Endothelial cell of umbilical vein (primary cell): Measurements from ENCODE around the gene ASTN1. TPM values are rescaled to one million over a fixed set of nuclear protein-coding genes. Genes with fewer than 3 reads are reported as not detected.
A peak's percentile ranks its signal among the peaks of the same experiment; 100 is the strongest.

ENCODE experiments used
- BruUV-seq: library from RNA; stranded (reverse); fragments of 400-500 nt; replicated peaks from 2 replicates; lab custom pipeline; 2021; lab: Mats Ljungman, UMichigan
- CTCF ChIA-PET: fragments of 300-600, 350-600 bp; sonication (Branson Sonifier 250); formaldehyde crosslinking; loops from one replicate; lab custom pipeline; 2021; ENCODE audit warnings: antibody characterized with exemption, inconsistent platforms; lab: Charles Lee
- POLR2A ChIA-PET: fragments of 300-600, 350-600 bp; sonication (Branson Sonifier 250); formaldehyde crosslinking; loops from one replicate; lab custom pipeline; 2021; ENCODE audit warnings: antibody characterized with exemption, inconsistent platforms; lab: Charles Lee
- DNase-seq: peaks from one replicate; pipeline ENCODE4 v3.0.0-alpha.2; 2011; ENCODE audit warnings: low read depth, low spot score
- FAIRE-seq: peaks from 2 replicates; lab custom pipeline; 2011; peaks lifted over from hg19 to GRCh38; lab: Jason Lieb, UNC
- H2AFZ ChIP-seq: 2 replicates; pipeline ENCODE4 v1.6.0; 2012; ENCODE audit warnings: low read depth, low read length, control low read depth, inconsistent platforms
- H3K27ac ChIP-seq: 2 replicates; pipeline ENCODE4 v1.5.1; 2011; ENCODE audit warnings: low read depth, mild to moderate bottlenecking, control low read depth, low read length, moderate library complexity; ENCODE audit not compliant: insufficient read depth
- H3K27me3 ChIP-seq, 2 experiments: 2 replicates each; pipeline versions ENCODE4 v1.6.0 to v1.6.1; 2011; ENCODE audit warnings: low read length in 2 of 2, mixed read lengths in 1 of 2; ENCODE audit not compliant: control insufficient read depth in 2 of 2, insufficient read depth in 2 of 2
- H3K36me3 ChIP-seq, 2 experiments: 2 replicates in 1 of 2; 3 replicates in 1 of 2; pipeline ENCODE4 v1.5.1; 2011; ENCODE audit warnings: low read length in 2 of 2, mild to moderate bottlenecking in 1 of 2, moderate library complexity in 1 of 2; ENCODE audit not compliant: control insufficient read depth in 2 of 2, insufficient read depth in 2 of 2; ENCODE audit errors: extremely low read depth in 1 of 2
- H3K4me1 ChIP-seq: 3 replicates; pipeline ENCODE4 v1.5.1; 2011; ENCODE audit warnings: mild to moderate bottlenecking, low read length; ENCODE audit not compliant: control insufficient read depth, insufficient read depth; ENCODE audit errors: extremely low read depth
- H3K4me2 ChIP-seq: 2 replicates; pipeline ENCODE4 v1.6.1; 2011; ENCODE audit warnings: low read length, control low read depth, mixed read lengths; ENCODE audit not compliant: insufficient read depth
- H3K4me3 ChIP-seq, 3 experiments: fragments of 200-600 bp in 1 of 3; sonication (generic), shearing (Covaris generic) in 1 of 3; replicated peaks in 1 of 3; 2 replicates each; pipeline ENCODE4 v1.5.1; 2011 to 2016; ENCODE audit warnings: control low read depth in 3 of 3, low read length in 3 of 3, mild to moderate bottlenecking in 2 of 3, inconsistent platforms in 1 of 3, low read depth in 1 of 3, moderate library complexity in 1 of 3; ENCODE audit not compliant: insufficient read depth in 1 of 3
- H3K79me2 ChIP-seq: 2 replicates; pipeline ENCODE4 v1.6.0; 2012; ENCODE audit warnings: low read length, inconsistent platforms; ENCODE audit not compliant: control insufficient read depth, insufficient read depth
- H3K9ac ChIP-seq: replicated peaks from 2 replicates; pipeline ENCODE3; 2011; ENCODE audit warnings: low read length, control low read depth; ENCODE audit not compliant: insufficient read depth; ENCODE audit errors: extremely low read depth
- H3K9me1 ChIP-seq: replicated peaks from 3 replicates; pipeline ENCODE4 v1.6.0; 2011; ENCODE audit warnings: mild to moderate bottlenecking, low read length; ENCODE audit not compliant: control insufficient read depth, insufficient read depth; ENCODE audit errors: extremely low read depth
- H3K9me3 ChIP-seq: replicated peaks from 2 replicates; pipeline ENCODE4 v1.5.1; 2012; ENCODE audit warnings: low read length, inconsistent platforms; ENCODE audit not compliant: control insufficient read depth, insufficient read depth
- H4K20me1 ChIP-seq: replicated peaks from 2 replicates; pipeline ENCODE3; 2011; ENCODE audit warnings: mild to moderate bottlenecking, low read length; ENCODE audit not compliant: control insufficient read depth, insufficient read depth; ENCODE audit errors: extremely low read depth
- CTCF ChIP-seq, 2 donors: IDR thresholded peaks; 1 replicate in 1 of 2; 2 replicates in 1 of 2; pipeline ENCODE4 v1.5.1; 2011; ENCODE audit warnings: low read length in 2 of 2, mild to moderate bottlenecking in 2 of 2, moderate library complexity in 2 of 2, control low read depth in 1 of 2, inconsistent platforms in 1 of 2, low read depth in 1 of 2; ENCODE audit not compliant: insufficient read depth in 1 of 2; ENCODE audit errors: extremely low read depth in 1 of 2
- EZH2 ChIP-seq: IDR thresholded peaks from 2 replicates; pipeline ENCODE4 v1.6.1; 2012; ENCODE audit warnings: borderline replicate concordance, low read depth, mild to moderate bottlenecking, moderate library complexity, low read length, inconsistent platforms; ENCODE audit not compliant: severe bottlenecking
- FOS ChIP-seq: IDR thresholded peaks from 2 replicates; pipeline ENCODE4 v1.6.1; 2011; ENCODE audit warnings: mild to moderate bottlenecking, low read length, moderate library complexity, borderline replicate concordance; ENCODE audit not compliant: insufficient read depth
- GATA2 ChIP-seq: IDR thresholded peaks from 2 replicates; pipeline ENCODE4 v1.7.0; 2011; ENCODE audit warnings: low read depth, mild to moderate bottlenecking, moderate library complexity, mixed read lengths, low read length; ENCODE audit not compliant: insufficient read length, insufficient read depth
- JUN ChIP-seq: IDR thresholded peaks from 2 replicates; pipeline ENCODE4 v1.6.1; 2011; ENCODE audit warnings: borderline replicate concordance, low read depth; ENCODE audit not compliant: insufficient read length, insufficient read depth
- MAX ChIP-seq: IDR thresholded peaks from 2 replicates; pipeline ENCODE4 v1.6.1; 2011; ENCODE audit not compliant: insufficient read depth, insufficient read length
- MYC ChIP-seq: IDR thresholded peaks from one replicate; pipeline ENCODE4 v1.6.1; 2011; ENCODE audit warnings: mild to moderate bottlenecking, low read depth, low read length
- POLR2A ChIP-seq: IDR thresholded peaks from 2 replicates; pipeline ENCODE4 v1.6.1; 2012; ENCODE audit warnings: low read depth, mild to moderate bottlenecking, control low read depth, low read length
- POLR2AphosphoS5 ChIP-seq: IDR thresholded peaks from 2 replicates; pipeline ENCODE4 v1.6.1; 2012; ENCODE audit warnings: low read depth, mild to moderate bottlenecking, control low read depth, low read length, moderate library complexity; ENCODE audit not compliant: insufficient read depth
- dilution Hi-C: fragments of 300-500 bp; cut with MboI; formaldehyde crosslinking; loops from one replicate; pipeline ENCODE4 v1.15.0; 2019; ENCODE audit warnings: low sequenced_read_pairs; ENCODE audit not compliant: extremely low pct_ligation_motif_present
- intact Hi-C: fragments of 100-400 bp; cut with micrococcal nuclease; formaldehyde crosslinking; loops from one replicate; pipeline ENCODE4 v1.10.0; 2022
- polyA plus RNA-seq, 4 experiments: library from polyadenylated mRNA; depleted of rRNA in 3 of 4; stranded (reverse) in 3 of 4; unstranded in 1 of 4; fragments of >200 nt; gene quantifications; 2 replicates each; pipeline versions ENCODE4 v1.2.1 to v1.2.3, GENCODE V29; 2011 to 2012; ENCODE audit warnings: missing spikeins in 1 of 4
- total RNA-seq: library from RNA; stranded (reverse); gene quantifications from 2 replicates; pipeline ENCODE4 v1.2.3, GENCODE V29; 2021

Gene ASTN1
- total and polyA plus RNA-seq, 2 donors (not counting 3 experiments of a cell fraction or from before 2014, with no cell fraction given) = 0.04 TPM; not detected in 1

DNA sequence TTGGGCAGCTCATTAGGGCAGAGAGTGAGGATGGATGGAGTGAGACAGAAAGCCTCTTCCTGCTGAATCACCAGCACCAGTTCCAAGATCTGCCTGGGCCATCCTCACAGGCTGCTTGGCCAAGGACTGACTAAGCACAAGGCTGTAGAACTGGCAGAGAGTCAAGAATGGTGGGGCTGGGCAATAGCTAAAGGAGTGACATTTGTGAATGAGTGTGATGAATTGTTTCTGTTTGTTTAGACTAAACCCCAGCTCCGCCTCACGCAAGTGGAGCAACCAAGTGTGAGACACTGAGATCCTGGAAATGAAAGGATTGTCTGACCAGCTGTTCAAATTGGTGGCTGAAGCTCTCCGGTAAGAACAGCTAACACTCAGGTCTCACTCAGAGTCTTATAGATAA is 44.8 kb upstream of the ASTN1 start:
- peak; percentile 74 for FAIRE-seq

GRCh38 chr1:177208920-177209319 is 44.4 kb upstream of the ASTN1 start:
- Histone ChIP-seq H3K4me1 (no peaks in the 10 kb centered on the region), H3K27me3 (no peaks in the 10 kb centered on the region), H3K4me3 (no peak overlapping the region), H3K79me2 (no peaks in the 10 kb centered on the region), H3K9me1 (no peaks in the 10 kb centered on the region), H3K36me3 (no peaks in the 10 kb centered on the region), H2AFZ (no peak overlapping the region), H3K4me2 (no peak overlapping the region), H4K20me1 (no peaks in the 10 kb centered on the region), H3K9me3 (no peaks in the 10 kb centered on the region), H3K9ac (no peak overlapping the region), H3K27ac (no peak overlapping the region)
- TF ChIP-seq POLR2A = no peak
- TF ChIP-seq EZH2 = no peak
- no peak for TF ChIP-seq CTCF (IDR thresholded peaks at IDR 0.05; ENCODE audit: extremely low read depth in 1 of 2, insufficient read depth in 1 of 2, low read depth in 1 of 2, low read length in 2 of 2)
- no peak for TF ChIP-seq JUN
- no peak for TF ChIP-seq MAX
- TF ChIP-seq FOS = no peak
- no peak for TF ChIP-seq POLR2AphosphoS5
- no peak for TF ChIP-seq MYC
- TF ChIP-seq GATA2 = no peak
- no peak for FAIRE-seq
- dilution Hi-C loops = no loop called here
- CTCF ChIA-PET = interaction anchor here (0.7 kb wide), 1 partner anchor 1157 kb away, joined by 3 read pairs; no protein-coding TSS in a partner anchor
- POLR2A ChIA-PET = no interaction called here
- no peak for DNase-seq
- BruUV-seq = no TSS peak
- intact Hi-C loops = no loop called here

More for the DNA sequence above, 44.8 kb upstream of the ASTN1 start:
- BruUV-seq = no TSS peak
- ChIA-PET CTCF (interaction anchor here (0.7 kb wide), 1 partner anchor 1158 kb away, joined by 3 read pairs; no protein-coding TSS in a partner anchor), POLR2A (no interaction called here)
- H3K4me3 ChIP-seq = no peak overlapping the region
- DNase-seq = peak; percentile 78
- H3K4me1 ChIP-seq = no peaks in the 10 kb centered on the region
- no peak overlapping the region for H2AFZ ChIP-seq
- H3K79me2 ChIP-seq = no peaks in the 10 kb centered on the region
- no peak overlapping the region for H3K9ac ChIP-seq
- no peaks in the 10 kb centered on the region for H3K36me3 ChIP-seq
- H3K9me3 ChIP-seq = no peaks in the 10 kb centered on the region
- H3K9me1 ChIP-seq = no peaks in the 10 kb centered on the region
- H4K20me1 ChIP-seq = no peaks in the 10 kb centered on the region
- TF ChIP-seq FOS = peak; percentile 58
- TF ChIP-seq MYC = no peak
- no peaks in the 10 kb centered on the region for H3K27me3 ChIP-seq
- no peak overlapping the region for H3K27ac ChIP-seq
- no peak overlapping the region for H3K4me2 ChIP-seq
- intact Hi-C loops (no loop called here), dilution Hi-C loops (no loop called here)
